Right lobe of liver (tissue), 4 donors: ENCODE measurements around the gene HOXC4.

Experiments used
- CTCF ChIP-seq, 4 donors: fragments of 200-600 bp in 3 of 4; fragments of 450-650 bp in 1 of 4; IDR thresholded peaks; one replicate each; pipeline versions ENCODE4 v1.5.1 to v1.8.0; 2016 to 2022; ENCODE audit warnings: antibody characterized with exemption in 4 of 4, mild to moderate bottlenecking in 2 of 4
- POLR2A ChIP-seq: fragments of 450-650 bp; IDR thresholded peaks from one replicate; pipeline ENCODE4 v1.6.1; 2017; ENCODE audit warnings: antibody characterized with exemption, mild to moderate bottlenecking
- donor health status: DM: no; HTN: no; CAD: no.
- donor health status: DM: no; HTN: no; CAD: no.
- donor health status: DM: no; HTN: yes; CAD: no.

- TF ChIP-seq POLR2A (no peak), CTCF (IDR thresholded peaks at IDR 0.05) (no peak)
Measured at GRCh38 chr12:54014377-54015017, 39.1 kb upstream of the HOXC4 start.
